ENCODE results near the gene RNU1-2. TPM values are rescaled to one million over a fixed set of nuclear protein-coding genes. Genes with fewer than 3 reads are reported as not detected.
"Not testable (repeated sequence)": the region's sequence is repeated elsewhere in the genome, so short reads cannot be mapped to it uniquely, and the experiment has no call there.

RNU1-2 gene
- total RNA-seq, 4 donors from 2014 or later: under 0.01 TPM; not detected in 2

GRCh38 chr1:16907870-16908758, 12.3 kb downstream of the RNU1-2 start:
- H3K4me1 ChIP-seq: peaks cover 1 to 32% (median 29%) of the 10 kb centered on the region in 4 donors
- H3K27me3 ChIP-seq: no peaks in the 10 kb centered on the region
- no peak overlapping the region for H3K4me3 ChIP-seq
- H3K27ac ChIP-seq (replicated peaks in 1 of 4): no peak overlapping the region
- intact Hi-C loops (cut with DNase I): no loop called here
- peaks cover 0 to 11% (median 0%) of the 10 kb centered on the region in 4 donors for H3K9me3 ChIP-seq
- no peak for TF ChIP-seq EP300 (IDR thresholded peaks at IDR 0.05)
- DNase-seq (ENCODE audit: extremely low spot score): no peak
- H3K36me3 ChIP-seq: no peaks in the 10 kb centered on the region
- 85% methylated on average over 13 of the region's 15 CpGs for WGBS

- 91% methylated on average over 8 of the region's 8 CpGs for WGBS
Measured at GRCh38 chr1:16911851-16912721, 16.3 kb downstream of the RNU1-2 start.

GRCh38 chr1:16912742-16913141, 17.0 kb downstream of the RNU1-2 start:
- intact Hi-C loops (cut with DNase I); H3K27ac ChIP-seq (replicated peaks in 1 of 4); H3K9me3 ChIP-seq; H3K4me3 ChIP-seq; H3K27me3 ChIP-seq; DNase-seq (ENCODE audit: extremely low spot score); H3K36me3 ChIP-seq: not testable (repeated sequence)
- WGBS: 74% methylated on average over 8 of the region's 8 CpGs
- H3K4me1 ChIP-seq: peaks cover 15 to 35% (median 30%) of the 10 kb centered on the region in 4 donors

More at GRCh38 chr1:16911851-16912721, 16.3 kb downstream of the RNU1-2 start:
- H3K9me3 ChIP-seq; intact Hi-C loops (cut with DNase I); H3K4me3 ChIP-seq; DNase-seq (ENCODE audit: extremely low spot score); H3K36me3 ChIP-seq; H3K27me3 ChIP-seq; H3K27ac ChIP-seq (replicated peaks in 1 of 4): not testable (repeated sequence)
- H3K4me1 ChIP-seq: peaks cover 15 to 35% (median 30%) of the 10 kb centered on the region in 4 donors

GRCh38 chr1:16913181-16913832, 17.5 kb downstream of the RNU1-2 start:
- Histone ChIP-seq H3K27ac (replicated peaks in 1 of 4) (peak overlapping the region; percentile 69 to 93 (median 76)), H3K9me3 (no peaks in the 10 kb centered on the region), H3K27me3 (no peaks in the 10 kb centered on the region), H3K4me1 (peaks cover 15 to 35% (median 30%) of the 10 kb centered on the region in 4 donors), H3K4me3 (peak overlapping the region; percentile 72 to 100 (median 85)), H3K36me3 (no peaks in the 10 kb centered on the region)
- intact Hi-C loops (cut with DNase I): no loop called here
- 48% methylated on average over 36 of the region's 36 CpGs for WGBS
- DNase-seq (ENCODE audit: extremely low spot score): no peak
- TF ChIP-seq POLR2A (IDR thresholded peaks at IDR 0.05; ENCODE audit: low read depth) (no peak), EP300 (IDR thresholded peaks at IDR 0.05) (peak; percentile 19)

DNA sequence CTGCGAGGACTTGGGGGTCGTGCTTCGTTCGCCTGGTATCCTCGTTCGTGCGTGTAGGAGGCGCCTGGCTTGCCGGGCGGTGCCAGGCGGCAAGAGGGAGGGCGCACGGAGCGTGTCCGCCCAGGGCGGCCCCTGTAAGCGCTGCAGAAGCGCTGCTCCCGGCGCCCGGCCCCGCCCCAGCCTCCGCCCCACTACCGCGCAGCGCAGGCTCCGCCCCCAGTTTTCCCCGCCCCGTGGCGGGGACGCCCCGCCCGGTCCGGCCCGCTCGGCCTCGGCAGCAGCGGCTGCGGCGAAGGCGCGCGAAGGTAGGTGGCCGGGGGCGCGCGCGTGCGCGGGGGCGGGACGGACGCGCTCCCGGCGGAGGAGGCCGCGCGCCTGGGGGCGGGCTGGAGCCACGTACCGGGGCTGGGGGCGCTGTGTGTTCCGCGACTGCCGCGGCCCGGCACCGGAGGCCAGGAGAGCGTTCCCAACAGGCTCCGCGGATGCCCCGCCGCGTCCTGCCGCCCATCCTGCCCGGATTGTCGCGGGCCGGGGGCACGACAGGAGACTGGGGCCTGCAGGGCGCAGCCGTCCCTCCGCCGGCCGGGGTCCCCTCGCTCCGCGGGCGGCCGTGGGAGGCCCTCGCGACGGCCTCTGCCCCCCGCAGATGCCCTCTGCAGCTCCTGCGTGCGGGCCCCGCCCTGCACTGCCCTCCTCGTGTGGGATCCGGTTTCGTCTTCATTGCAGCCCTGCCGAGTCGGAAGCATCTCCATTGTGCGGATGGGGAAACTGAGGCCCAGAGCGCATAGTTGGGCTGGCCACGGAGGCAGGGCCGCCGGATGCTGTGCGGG, 18.3 kb downstream of the RNU1-2 start:
- H3K36me3 ChIP-seq: peaks cover 0 to 3% (median 0%) of the 10 kb centered on the region in 4 donors
- no peaks in the 10 kb centered on the region for H3K27me3 ChIP-seq
- 5% methylated on average over 4 of the region's 109 CpGs for WGBS
- no peaks in the 10 kb centered on the region for H3K9me3 ChIP-seq
- DNase-seq (ENCODE audit: extremely low spot score): peak; percentile 98
- TF ChIP-seq POLR2AphosphoS5 (IDR thresholded peaks at IDR 0.05) (peak; percentile 64 to 81), CTCF (IDR thresholded peaks at IDR 0.05) (peak in 2 of 3 experiments; percentile 19 to 38), POLR2A (IDR thresholded peaks at IDR 0.05; ENCODE audit: low read depth) (no peak)
- H3K4me1 ChIP-seq: peaks cover 15 to 35% (median 30%) of the 10 kb centered on the region in 4 donors
- intact Hi-C loops (cut with DNase I): no loop called here
- peak overlapping the region; percentile 78 to 93 (median 84) for H3K27ac ChIP-seq (replicated peaks in 1 of 4)
- H3K4me3 ChIP-seq: peak overlapping the region; percentile 72 to 100 (median 85)

DNA sequence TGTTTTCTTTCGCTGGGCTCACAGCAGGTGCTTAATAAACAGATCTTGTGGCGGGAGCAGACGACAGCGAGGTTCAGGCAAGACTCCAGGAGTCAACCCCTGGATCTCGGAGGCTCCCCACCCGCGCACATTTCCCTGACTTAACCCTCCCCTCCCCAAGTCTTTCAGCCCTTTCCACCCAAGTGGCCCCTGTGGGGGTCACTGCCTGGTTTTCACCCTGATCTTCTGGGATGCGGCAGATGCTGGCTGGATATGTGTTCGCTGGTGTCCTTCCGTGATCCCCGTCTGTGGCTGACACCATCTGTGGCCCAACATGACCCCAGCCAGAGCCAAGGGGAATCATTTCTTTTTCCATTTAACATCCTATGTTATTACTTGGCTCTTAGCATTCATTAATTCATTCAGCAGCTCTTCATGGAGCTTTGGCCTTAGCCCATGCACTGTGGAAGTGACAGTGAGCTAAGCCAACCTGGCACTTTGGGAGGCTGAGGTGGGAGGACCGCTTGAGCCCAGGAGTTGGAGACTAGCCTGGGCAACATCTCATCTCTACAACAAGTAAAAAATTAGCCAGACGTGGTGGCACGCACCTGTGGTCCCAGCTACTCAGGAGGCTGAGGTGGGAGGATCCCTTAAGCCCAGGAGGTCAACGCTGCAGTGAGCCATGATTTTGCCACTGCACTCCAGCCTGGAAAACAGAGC, 19.3 kb downstream of the RNU1-2 start:
- H3K27ac ChIP-seq (replicated peaks in 1 of 4): peak overlapping the region; percentile 78 to 93 (median 84)
- H3K9me3 ChIP-seq; H3K36me3 ChIP-seq; DNase-seq (ENCODE audit: extremely low spot score); H3K27me3 ChIP-seq; intact Hi-C loops (cut with DNase I): not testable (repeated sequence)
- peaks cover 15 to 35% (median 30%) of the 10 kb centered on the region in 4 donors for H3K4me1 ChIP-seq
- peak overlapping the region; percentile 72 to 100 (median 85) for H3K4me3 ChIP-seq
- 41% methylated on average over 15 of the region's 15 CpGs for WGBS

Measured in esophagus muscularis mucosa (tissue), 4 donors.